ENCODE measurements around the gene MEIOB. TPM values are rescaled to one million over a fixed set of nuclear protein-coding genes. Genes with fewer than 3 reads are reported as not detected.

Gene MEIOB
- total RNA-seq, 1 experiment from 2014 or later: not detected

- Histone ChIP-seq H3K9me3 (ENCODE audit: insufficient read depth, low read depth) (no peaks in the 10 kb centered on the region), H3K27ac (no peak overlapping the region), H3K4me2 (no peak overlapping the region), H3K27me3 (ENCODE audit: insufficient read depth, low read depth) (no peaks in the 10 kb centered on the region), H3K79me2 (ENCODE audit: low read depth) (peaks cover 32% of the 10 kb centered on the region), H3K4me3 (no peak overlapping the region), H4K20me1 (ENCODE audit: insufficient read depth) (peaks cover 18% of the 10 kb centered on the region), H3K9me2 (ENCODE audit: insufficient read depth) (no peaks in the 10 kb centered on the region), H2AFZ (no peak overlapping the region), H3K36me3 (ENCODE audit: low read depth) (no peaks in the 10 kb centered on the region), H3F3A (ENCODE audit: insufficient read depth, low read depth) (no peaks in the 10 kb centered on the region), H3K4me1 (replicated peaks; ENCODE audit: insufficient read depth) (peaks cover 7% of the 10 kb centered on the region)
- TF ChIP-seq EZH2 (IDR thresholded peaks at IDR 0.05; ENCODE audit: low read depth): no peak
- no peak for TF ChIP-seq CTCF (conservative IDR thresholded peaks at IDR 0.05)
- no TSS peak for BruUV-seq (replicated peaks)
- ChIA-PET CTCF (no interaction called here), POLR2A (ENCODE audit: unreplicated experiment) (no interaction called here)
- DNase-seq: no peak
- intact Hi-C loops (cut with micrococcal nuclease; ENCODE audit: unreplicated experiment): no loop called here
Observed at GRCh38 chr16:1788095-1788707, 83.8 kb downstream of the MEIOB start.

GRCh38 chr16:1787322-1788094, 84.5 kb downstream of the MEIOB start:
- CTCF ChIA-PET: no interaction called here
- Histone ChIP-seq H3K4me2 (no peak overlapping the region), H3F3A (ENCODE audit: insufficient read depth, low read depth) (no peaks in the 10 kb centered on the region), H3K9me3 (ENCODE audit: insufficient read depth, low read depth) (no peaks in the 10 kb centered on the region), H3K36me3 (ENCODE audit: low read depth) (no peaks in the 10 kb centered on the region), H4K20me1 (ENCODE audit: insufficient read depth) (peaks cover 18% of the 10 kb centered on the region), H3K27ac (no peak overlapping the region), H3K4me3 (no peak overlapping the region), H2AFZ (no peak overlapping the region), H3K4me1 (replicated peaks; ENCODE audit: insufficient read depth) (peaks cover 7% of the 10 kb centered on the region), H3K27me3 (ENCODE audit: insufficient read depth, low read depth) (no peaks in the 10 kb centered on the region), H3K9me2 (ENCODE audit: insufficient read depth) (no peaks in the 10 kb centered on the region), H3K79me2 (ENCODE audit: low read depth) (peaks cover 35% of the 10 kb centered on the region)
- intact Hi-C loops (cut with micrococcal nuclease; ENCODE audit: unreplicated experiment): no loop called here
- POLR2A ChIA-PET (ENCODE audit: unreplicated experiment): no interaction called here
- TF ChIP-seq EZH2 (IDR thresholded peaks at IDR 0.05; ENCODE audit: low read depth) (no peak), CTCF (conservative IDR thresholded peaks at IDR 0.05) (no peak)
- BruUV-seq (replicated peaks): no TSS peak
- no peak for DNase-seq

GRCh38 chr16:1787056-1787321, 85.0 kb downstream of the MEIOB start:
- no peaks in the 10 kb centered on the region for H3K36me3 ChIP-seq (ENCODE audit: low read depth)
- peaks cover 18% of the 10 kb centered on the region for H4K20me1 ChIP-seq (ENCODE audit: insufficient read depth)
- no peaks in the 10 kb centered on the region for H3K9me2 ChIP-seq (ENCODE audit: insufficient read depth)
- no peaks in the 10 kb centered on the region for H3K27me3 ChIP-seq (ENCODE audit: insufficient read depth, low read depth)
- CTCF ChIA-PET: no interaction called here
- BruUV-seq (replicated peaks): no TSS peak
- no peak overlapping the region for H3K4me2 ChIP-seq
- no peak for TF ChIP-seq CTCF (conservative IDR thresholded peaks at IDR 0.05)
- no peak for TF ChIP-seq EZH2 (IDR thresholded peaks at IDR 0.05; ENCODE audit: low read depth)
- POLR2A ChIA-PET (ENCODE audit: unreplicated experiment): no interaction called here
- no peak overlapping the region for H3K27ac ChIP-seq
- H3F3A ChIP-seq (ENCODE audit: insufficient read depth, low read depth): peaks cover under 1% of the 10 kb centered on the region; the same call in 1 of the 2 replicates
- H2AFZ ChIP-seq: no peak overlapping the region
- peaks cover 35% of the 10 kb centered on the region for H3K79me2 ChIP-seq (ENCODE audit: low read depth)
- H3K9me3 ChIP-seq (ENCODE audit: insufficient read depth, low read depth): no peaks in the 10 kb centered on the region
- DNase-seq: no peak
- H3K4me1 ChIP-seq (replicated peaks; ENCODE audit: insufficient read depth): peaks cover 7% of the 10 kb centered on the region
- intact Hi-C loops (cut with micrococcal nuclease; ENCODE audit: unreplicated experiment): no loop called here
- H3K4me3 ChIP-seq: no peak overlapping the region
